Vagina (tissue), 2 donors: Measurements from ENCODE around the gene DLL4. TPM values are rescaled to one million over a fixed set of nuclear protein-coding genes. Genes with fewer than 3 reads are reported as not detected.

ENCODE experiments used
- DNase-seq, 2 donors: peaks; one replicate each; pipeline ENCODE4 v3.0.0-alpha.2; 2017; ENCODE audit errors: extremely low spot score in 2 of 2
- H3K27ac ChIP-seq: fragments of 200-600 bp; sonication (generic); one replicate; pipeline ENCODE4 v1.5.1; 2019
- H3K27me3 ChIP-seq: fragments of 200-600 bp; sonication (generic); one replicate; pipeline ENCODE4 v1.5.1; 2019
- H3K36me3 ChIP-seq, 2 donors: fragments of 200-600 bp; sonication (generic); one replicate each; pipeline ENCODE4 v1.5.1; 2017 to 2019
- H3K4me1 ChIP-seq: fragments of 200-600 bp; sonication (generic); one replicate; pipeline ENCODE4 v1.5.1; 2019
- H3K4me3 ChIP-seq, 2 donors: fragments of 200-600 bp; sonication (generic); 1 replicate in 1 of 2; 2 replicates in 1 of 2; pipeline ENCODE4 v1.5.1; 2016 to 2019
- H3K9me3 ChIP-seq: fragments of 200-600 bp; sonication (generic); one replicate; pipeline ENCODE4 v1.5.1; 2019
- CTCF ChIP-seq, 3 experiments: fragments of 450-650 bp in 2 of 3; fragments of 200-600 bp in 1 of 3; sonication (generic) in 1 of 3; IDR thresholded peaks; one replicate each; pipeline ENCODE4 v1.5.1; 2017 to 2019; ENCODE audit warnings: antibody characterized with exemption in 3 of 3, mild to moderate bottlenecking in 2 of 3, moderate library complexity in 2 of 3
- POLR2A ChIP-seq, 2 donors: fragments of 450-650 bp; IDR thresholded peaks; one replicate each; pipeline ENCODE4 v1.6.1; 2017; ENCODE audit warnings: antibody characterized with exemption in 2 of 2, mild to moderate bottlenecking in 2 of 2, moderate library complexity in 2 of 2
- POLR2AphosphoS5 ChIP-seq, 2 donors: sonication (generic); formaldehyde crosslinking; IDR thresholded peaks; one replicate each; pipeline ENCODE4 v1.9.0; 2017; ENCODE audit warnings: antibody characterized with exemption in 2 of 2, mild to moderate bottlenecking in 2 of 2, low read depth in 1 of 2; ENCODE audit not compliant: insufficient read depth in 1 of 2
- intact Hi-C: fragments of 100-400 bp; cut with DNase I; formaldehyde crosslinking; loops from one replicate; pipeline ENCODE4 v1.15.1; 2023
- total RNA-seq: library from RNA; depleted of rRNA; stranded (reverse); fragments of >200 nt; gene quantifications from one replicate; pipeline ENCODE4 v1.2.3, GENCODE V29; 2016

Gene DLL4
- total RNA-seq, 1 donor from 2014 or later, result 20.9 TPM

DNA sequence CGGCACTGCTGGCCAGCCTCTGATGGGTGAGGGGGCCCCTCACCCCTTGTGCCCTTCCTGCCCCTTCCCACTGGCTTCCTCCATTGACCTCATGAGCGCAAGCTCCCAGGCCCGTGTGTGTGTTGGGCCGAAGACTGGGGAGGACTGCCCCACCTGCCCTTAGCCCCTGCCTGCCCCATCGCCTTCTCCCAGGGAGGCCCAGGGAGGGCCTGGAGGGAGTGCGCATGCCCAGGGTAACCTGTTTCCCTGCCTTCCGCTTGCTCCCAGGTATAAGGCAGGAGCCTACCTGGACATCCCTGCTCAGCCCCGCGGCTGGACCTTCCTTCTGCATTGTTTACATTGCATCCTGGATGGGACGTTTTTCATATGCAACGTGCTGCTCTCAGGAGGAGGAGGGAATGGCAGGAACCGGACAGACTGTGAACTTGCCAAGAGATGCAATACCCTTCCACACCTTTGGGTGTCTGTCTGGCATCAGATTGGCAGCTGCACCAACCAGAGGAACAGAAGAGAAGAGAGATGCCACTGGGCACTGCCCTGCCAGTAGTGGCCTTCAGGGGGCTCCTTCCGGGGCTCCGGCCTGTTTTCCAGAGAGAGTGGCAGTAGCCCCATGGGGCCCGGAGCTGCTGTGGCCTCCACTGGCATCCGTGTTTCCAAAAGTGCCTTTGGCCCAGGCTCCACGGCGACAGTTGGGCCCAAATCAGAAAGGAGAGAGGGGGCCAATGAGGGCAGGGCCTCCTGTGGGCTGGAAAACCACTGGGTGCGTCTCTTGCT lies 8.8 kb downstream of the DLL4 start:
- no peak overlapping the region for H3K4me3 ChIP-seq
- H3K4me1 ChIP-seq, result peaks cover 25% of the 10 kb centered on the region
- intact Hi-C loops, result no loop called here
- no peaks in the 10 kb centered on the region for H3K9me3 ChIP-seq
- no peak for TF ChIP-seq POLR2AphosphoS5 (IDR thresholded peaks at IDR 0.05; ENCODE audit: insufficient read depth in 1 of 2, low read depth in 1 of 2)
- TF ChIP-seq POLR2A (IDR thresholded peaks at IDR 0.05), result no peak
- TF ChIP-seq CTCF (IDR thresholded peaks at IDR 0.05), result no peak
- no peaks in the 10 kb centered on the region for H3K27me3 ChIP-seq
- no peaks in the 10 kb centered on the region for H3K36me3 ChIP-seq
- DNase-seq, result no peak
- H3K27ac ChIP-seq, result no peak overlapping the region

DNA sequence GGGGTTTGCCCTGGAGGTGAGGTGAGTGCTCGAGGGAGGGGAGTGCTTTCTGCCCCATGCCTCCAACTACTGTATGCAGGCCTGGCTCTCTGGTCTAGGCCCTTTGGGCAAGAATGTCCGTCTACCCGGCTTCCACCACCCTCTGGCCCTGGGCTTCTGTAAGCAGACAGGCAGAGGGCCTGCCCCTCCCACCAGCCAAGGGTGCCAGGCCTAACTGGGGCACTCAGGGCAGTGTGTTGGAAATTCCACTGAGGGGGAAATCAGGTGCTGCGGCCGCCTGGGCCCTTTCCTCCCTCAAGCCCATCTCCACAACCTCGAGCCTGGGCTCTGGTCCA lies 9.4 kb downstream of the DLL4 start:
- H3K36me3 ChIP-seq, result no peaks in the 10 kb centered on the region
- TF ChIP-seq POLR2A (IDR thresholded peaks at IDR 0.05) (no peak), POLR2AphosphoS5 (IDR thresholded peaks at IDR 0.05; ENCODE audit: insufficient read depth in 1 of 2, low read depth in 1 of 2) (no peak), CTCF (IDR thresholded peaks at IDR 0.05) (no peak)
- no peaks in the 10 kb centered on the region for H3K27me3 ChIP-seq
- intact Hi-C loops, result no loop called here
- H3K4me3 ChIP-seq, result no peak overlapping the region
- peaks cover 27% of the 10 kb centered on the region for H3K4me1 ChIP-seq
- H3K27ac ChIP-seq, result no peak overlapping the region
- H3K9me3 ChIP-seq, result no peaks in the 10 kb centered on the region
- no peak for DNase-seq

DNA sequence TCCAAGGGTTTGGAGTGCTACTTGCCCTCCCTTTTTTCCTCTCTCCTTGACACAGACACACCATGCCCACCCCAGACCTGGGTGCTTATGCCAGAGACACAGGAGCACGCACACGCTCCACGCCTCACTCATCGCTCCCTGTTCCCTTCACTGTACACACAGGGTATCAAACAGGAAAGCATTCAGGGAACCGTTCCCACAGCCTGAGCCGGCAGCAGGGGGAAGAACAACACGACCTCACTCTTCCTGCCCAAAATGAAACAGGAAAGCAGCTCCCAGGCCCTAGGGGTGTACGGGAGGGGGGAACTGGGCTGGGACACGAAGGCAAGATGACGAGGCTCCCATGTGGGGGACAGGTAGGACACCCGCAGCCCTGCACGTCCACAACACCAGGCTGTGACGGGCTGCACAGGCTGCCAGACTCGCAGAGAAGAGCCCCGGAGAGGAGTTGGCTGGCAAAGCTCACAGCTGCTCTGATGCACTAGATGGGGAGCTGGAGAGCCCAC lies 11.2 kb downstream of the DLL4 start:
- intact Hi-C loops, result loop anchor here (5.0 to 10.0 kb wide), 2 partner anchors 38 to 74 kb away; no protein-coding TSS in a partner anchor
- DNase-seq, result no peak
- no peak overlapping the region for H3K4me3 ChIP-seq
- no peak overlapping the region for H3K27ac ChIP-seq
- no peaks in the 10 kb centered on the region for H3K36me3 ChIP-seq
- no peak for TF ChIP-seq POLR2AphosphoS5 (IDR thresholded peaks at IDR 0.05; ENCODE audit: insufficient read depth in 1 of 2, low read depth in 1 of 2)
- peaks cover 27% of the 10 kb centered on the region for H3K4me1 ChIP-seq
- H3K27me3 ChIP-seq, result no peaks in the 10 kb centered on the region
- no peaks in the 10 kb centered on the region for H3K9me3 ChIP-seq

DNA sequence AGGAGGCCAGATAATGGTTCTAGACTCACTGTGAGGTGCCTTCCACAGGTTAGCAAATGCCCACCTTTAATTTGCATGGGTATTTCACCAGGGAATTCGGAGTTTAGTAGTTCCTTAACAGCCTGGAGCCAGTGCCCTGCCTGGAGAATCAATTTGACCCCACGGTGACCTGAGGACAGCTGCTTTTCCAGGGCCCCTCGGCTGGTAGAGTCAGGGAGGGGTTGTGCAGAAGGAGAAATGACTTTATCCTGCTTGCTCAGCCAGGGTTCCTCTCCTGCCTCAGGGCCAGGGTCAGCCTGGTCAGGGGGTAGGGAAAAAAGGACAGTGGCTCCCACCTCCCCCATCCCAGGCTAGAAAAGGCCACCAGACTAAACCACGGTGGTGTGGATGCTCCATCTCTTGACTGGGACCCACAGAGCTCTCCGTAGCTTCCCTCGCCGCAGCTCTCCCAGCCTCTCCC lies 12.0 kb downstream of the DLL4 start:
- no peaks in the 10 kb centered on the region for H3K27me3 ChIP-seq
- peak overlapping the region; percentile 46 to 74 for H3K4me3 ChIP-seq
- no peaks in the 10 kb centered on the region for H3K9me3 ChIP-seq
- H3K4me1 ChIP-seq, result peaks cover 27% of the 10 kb centered on the region
- H3K27ac ChIP-seq, result peak overlapping the region; percentile 79
- intact Hi-C loops, result loop anchor here (5.0 to 10.0 kb wide), 2 partner anchors 39 to 74 kb away; no protein-coding TSS in a partner anchor
- peak in 1 of 2 donors; percentile 46 for TF ChIP-seq POLR2AphosphoS5 (IDR thresholded peaks at IDR 0.05; ENCODE audit: insufficient read depth in 1 of 2, low read depth in 1 of 2)
- no peak for TF ChIP-seq CTCF (IDR thresholded peaks at IDR 0.05)
- no peak for DNase-seq
- H3K36me3 ChIP-seq, result no peaks in the 10 kb centered on the region

GRCh38 chr15:40941528-40942336 lies 12.6 kb downstream of the DLL4 start:
- no peak for DNase-seq
- peak overlapping the region; percentile 79 for H3K27ac ChIP-seq
- H3K36me3 ChIP-seq, result no peaks in the 10 kb centered on the region
- peaks cover 27% of the 10 kb centered on the region for H3K4me1 ChIP-seq
- intact Hi-C loops, result loop anchor here (5.0 to 10.0 kb wide), 2 partner anchors 39 to 73 kb away; no protein-coding TSS in a partner anchor
- peak in 1 of 2 donors; percentile 29 for TF ChIP-seq POLR2AphosphoS5 (IDR thresholded peaks at IDR 0.05; ENCODE audit: insufficient read depth in 1 of 2, low read depth in 1 of 2)
- TF ChIP-seq CTCF (IDR thresholded peaks at IDR 0.05), result peak in 2 of 3 experiments; percentile 16 to 56
- TF ChIP-seq POLR2A (IDR thresholded peaks at IDR 0.05), result no peak
- H3K9me3 ChIP-seq, result no peaks in the 10 kb centered on the region
- H3K4me3 ChIP-seq, result peak overlapping the region; percentile 46 to 74
- no peaks in the 10 kb centered on the region for H3K27me3 ChIP-seq
